ENCODE data around the gene TBL3.

Gene TBL3

GRCh38 chr16:2027024-2028010 lies 55.5 kb downstream of the TBL3 start:
- H3K9ac ChIP-seq (ENCODE audit: low read depth, low read length, poor library complexity, severe bottlenecking), result no peak overlapping the region

GRCh38 chr16:2028146-2028545 lies 56.3 kb downstream of the TBL3 start:
- no peak overlapping the region for H3K9ac ChIP-seq (ENCODE audit: low read depth, low read length, poor library complexity, severe bottlenecking)
- no peak overlapping the region for H3K4me2 ChIP-seq (ENCODE audit: low read depth, low read length, poor library complexity, severe bottlenecking)

More at GRCh38 chr16:2027024-2028010, 55.5 kb downstream of the TBL3 start:
- peaks cover 4% of the 10 kb centered on the region for H3K27me3 ChIP-seq (ENCODE audit: insufficient read depth, low read length, poor library complexity, severe bottlenecking)
- H3K4me2 ChIP-seq (ENCODE audit: low read depth, low read length, poor library complexity, severe bottlenecking), result peak overlapping the region; percentile 27
- no peaks in the 10 kb centered on the region for H3K9me3 ChIP-seq (ENCODE audit: insufficient read depth, low read depth, low read length)
- no peaks in the 10 kb centered on the region for H3K9me2 ChIP-seq (replicated peaks; ENCODE audit: low read depth, low read length)
- H2AFZ ChIP-seq (ENCODE audit: low read length), result no peak overlapping the region
- H3K36me3 ChIP-seq (ENCODE audit: insufficient read depth, low read length), result no peaks in the 10 kb centered on the region
- peak overlapping the region; percentile 38 for H3K4me3 ChIP-seq (ENCODE audit: low read length, poor library complexity, severe bottlenecking)
- TF ChIP-seq CTCF (conservative IDR thresholded peaks at IDR 0.05; ENCODE audit: low read length), result no peak
- no peak for TF ChIP-seq EZH2phosphoT487 (IDR thresholded peaks at IDR 0.05; ENCODE audit: borderline replicate concordance)
- peaks cover 10% of the 10 kb centered on the region for H3K4me1 ChIP-seq (ENCODE audit: insufficient read depth, low read length, poor library complexity, severe bottlenecking)
- no peaks in the 10 kb centered on the region for H3F3A ChIP-seq (ENCODE audit: low read depth)
- no peaks in the 10 kb centered on the region for H3K79me2 ChIP-seq (ENCODE audit: insufficient read depth, low read length)
- H4K20me1 ChIP-seq (ENCODE audit: insufficient read depth, low read length, poor library complexity, severe bottlenecking), result no peaks in the 10 kb centered on the region

GRCh38 chr16:2028620-2029220 lies 56.9 kb downstream of the TBL3 start:
- Histone ChIP-seq H3F3A (ENCODE audit: low read depth) (no peaks in the 10 kb centered on the region), H3K4me1 (ENCODE audit: insufficient read depth, low read length, poor library complexity, severe bottlenecking) (peaks cover under 1% of the 10 kb centered on the region), H3K9me2 (replicated peaks; ENCODE audit: low read depth, low read length) (no peaks in the 10 kb centered on the region), H3K9ac (ENCODE audit: low read depth, low read length, poor library complexity, severe bottlenecking) (no peak overlapping the region), H3K4me3 (ENCODE audit: low read length, poor library complexity, severe bottlenecking) (no peak overlapping the region), H3K27me3 (ENCODE audit: insufficient read depth, low read length, poor library complexity, severe bottlenecking) (peaks cover 4% of the 10 kb centered on the region), H3K4me2 (ENCODE audit: low read depth, low read length, poor library complexity, severe bottlenecking) (no peak overlapping the region), H3K79me2 (ENCODE audit: insufficient read depth, low read length) (no peaks in the 10 kb centered on the region), H3K9me3 (ENCODE audit: insufficient read depth, low read depth, low read length) (no peaks in the 10 kb centered on the region), H4K20me1 (ENCODE audit: insufficient read depth, low read length, poor library complexity, severe bottlenecking) (no peaks in the 10 kb centered on the region), H3K36me3 (ENCODE audit: insufficient read depth, low read length) (no peaks in the 10 kb centered on the region), H2AFZ (ENCODE audit: low read length) (no peak overlapping the region)
- TF ChIP-seq EZH2phosphoT487 (IDR thresholded peaks at IDR 0.05; ENCODE audit: borderline replicate concordance) (no peak), CTCF (conservative IDR thresholded peaks at IDR 0.05; ENCODE audit: low read length) (no peak)

More at GRCh38 chr16:2028146-2028545, 56.3 kb downstream of the TBL3 start:
- no peaks in the 10 kb centered on the region for H4K20me1 ChIP-seq (ENCODE audit: insufficient read depth, low read length, poor library complexity, severe bottlenecking)
- H3K9me2 ChIP-seq (replicated peaks; ENCODE audit: low read depth, low read length), result no peaks in the 10 kb centered on the region
- H3K9me3 ChIP-seq (ENCODE audit: insufficient read depth, low read depth, low read length), result no peaks in the 10 kb centered on the region
- TF ChIP-seq EZH2phosphoT487 (IDR thresholded peaks at IDR 0.05; ENCODE audit: borderline replicate concordance), result no peak
- no peak for TF ChIP-seq CTCF (conservative IDR thresholded peaks at IDR 0.05; ENCODE audit: low read length)
- H3K4me1 ChIP-seq (ENCODE audit: insufficient read depth, low read length, poor library complexity, severe bottlenecking), result peaks cover 5% of the 10 kb centered on the region
- no peak overlapping the region for H2AFZ ChIP-seq (ENCODE audit: low read length)
- H3K79me2 ChIP-seq (ENCODE audit: insufficient read depth, low read length), result no peaks in the 10 kb centered on the region
- H3K27me3 ChIP-seq (ENCODE audit: insufficient read depth, low read length, poor library complexity, severe bottlenecking), result peaks cover 4% of the 10 kb centered on the region
- H3K4me3 ChIP-seq (ENCODE audit: low read length, poor library complexity, severe bottlenecking), result no peak overlapping the region
- no peaks in the 10 kb centered on the region for H3F3A ChIP-seq (ENCODE audit: low read depth)
- H3K36me3 ChIP-seq (ENCODE audit: insufficient read depth, low read length), result no peaks in the 10 kb centered on the region
